ENCODE data around the gene TTLL11. TPM values are rescaled to one million over a fixed set of nuclear protein-coding genes. Genes with fewer than 3 reads are reported as not detected.

TTLL11 gene
- total RNA-seq, 1 donor from 2014 or later = 3.6 TPM

- Mint-ChIP-seq H3K4me1 (peaks cover 7% of the 10 kb centered on the region), H3K27me3 (peaks cover 29% of the 10 kb centered on the region), H3K36me3 (ENCODE audit: low read depth) (peaks cover 37% of the 10 kb centered on the region), H3K4me3 (no peak overlapping the region), H3K27ac (no peak overlapping the region), H3K9me3 (no peaks in the 10 kb centered on the region)
- DNase-seq = no peak
- intact Hi-C loops (cut with micrococcal nuclease) = no loop called here
- ChIA-PET CTCF (no interaction called here), POLR2A (no interaction called here)
- TF ChIP-seq CTCF (IDR thresholded peaks at IDR 0.05) = no peak
- no peak for ATAC-seq (ENCODE audit: low read depth)
Measured at GRCh38 chr9:122036988-122037387, 56.1 kb downstream of the TTLL11 start.

- Mint-ChIP-seq H3K36me3 (ENCODE audit: low read depth) (peaks cover 38% of the 10 kb centered on the region), H3K4me3 (no peak overlapping the region), H3K4me1 (peaks cover 7% of the 10 kb centered on the region), H3K27me3 (peaks cover 29% of the 10 kb centered on the region), H3K9me3 (no peaks in the 10 kb centered on the region), H3K27ac (no peak overlapping the region)
- ATAC-seq (ENCODE audit: low read depth) (no peak), DNase-seq (no peak)
- POLR2A ChIA-PET = no interaction called here
- TF ChIP-seq CTCF (IDR thresholded peaks at IDR 0.05) = no peak
- CTCF ChIA-PET = no interaction called here
- intact Hi-C loops (cut with micrococcal nuclease) = no loop called here
Measured at GRCh38 chr9:122036408-122036807, 56.7 kb downstream of the TTLL11 start.

- ChIA-PET CTCF (interaction anchor here (0.9 kb wide), 1 partner anchor 547 kb away, joined by 3 read pairs; no protein-coding TSS in a partner anchor), POLR2A (no interaction called here)
- Mint-ChIP-seq H3K36me3 (ENCODE audit: low read depth) (peaks cover 36% of the 10 kb centered on the region), H3K9me3 (no peaks in the 10 kb centered on the region), H3K27me3 (peaks cover 25% of the 10 kb centered on the region), H3K4me1 (no peaks in the 10 kb centered on the region), H3K4me3 (no peak overlapping the region), H3K27ac (no peak overlapping the region)
- intact Hi-C loops (cut with micrococcal nuclease) = no loop called here
- TF ChIP-seq CTCF (IDR thresholded peaks at IDR 0.05) = no peak
- ATAC-seq (ENCODE audit: low read depth) (no peak), DNase-seq (no peak)
Measured at GRCh38 chr9:122033775-122034373, 59.2 kb downstream of the TTLL11 start.

GRCh38 chr9:122032346-122032745 is 60.8 kb downstream of the TTLL11 start:
- no peak for ATAC-seq (ENCODE audit: low read depth)
- peaks cover 18% of the 10 kb centered on the region for H3K27me3 Mint-ChIP-seq
- no peak for TF ChIP-seq CTCF (IDR thresholded peaks at IDR 0.05)
- intact Hi-C loops (cut with micrococcal nuclease) = no loop called here
- no peak overlapping the region for H3K27ac Mint-ChIP-seq
- DNase-seq = no peak
- ChIA-PET POLR2A (no interaction called here), CTCF (no interaction called here)
- H3K9me3 Mint-ChIP-seq = peaks cover 6% of the 10 kb centered on the region
- peaks cover 36% of the 10 kb centered on the region for H3K36me3 Mint-ChIP-seq (ENCODE audit: low read depth)
- H3K4me3 Mint-ChIP-seq = no peak overlapping the region
- no peaks in the 10 kb centered on the region for H3K4me1 Mint-ChIP-seq

GRCh38 chr9:122031776-122032175 is 61.3 kb downstream of the TTLL11 start:
- ChIA-PET POLR2A (no interaction called here), CTCF (no interaction called here)
- ATAC-seq (ENCODE audit: low read depth) (no peak), DNase-seq (no peak)
- Mint-ChIP-seq H3K4me3 (no peak overlapping the region), H3K36me3 (ENCODE audit: low read depth) (peaks cover 34% of the 10 kb centered on the region), H3K9me3 (peaks cover 6% of the 10 kb centered on the region), H3K27me3 (peaks cover 12% of the 10 kb centered on the region), H3K27ac (no peak overlapping the region), H3K4me1 (no peaks in the 10 kb centered on the region)
- no peak for TF ChIP-seq CTCF (IDR thresholded peaks at IDR 0.05)
- intact Hi-C loops (cut with micrococcal nuclease) = no loop called here

Measured in activated B cell treated with CpG ODN at 0.5 μM for 24 hours (primary cell).